ENCODE data around the gene PFN3.
"Not testable (repeated sequence)": the region's sequence is repeated elsewhere in the genome, so short reads cannot be mapped to it uniquely, and the experiment has no call there.

GRCh38 chr5:177360740-177361139 lies 39.7 kb downstream of the PFN3 start:
- TF ChIP-seq CREB1 (CRISPR knock-in tag; IDR thresholded peaks at IDR 0.05; ENCODE audit: low read depth); CTCF (conservative IDR thresholded peaks at IDR 0.05; ENCODE audit: low read depth in 2 of 2); POLR2AphosphoS5 (IDR thresholded peaks at IDR 0.05; ENCODE audit: low read depth); NANOG (IDR thresholded peaks at IDR 0.05; ENCODE audit: borderline replicate concordance); EZH2 (IDR thresholded peaks at IDR 0.05; ENCODE audit: low read depth, unreplicated experiment); EZH2phosphoT487 (IDR thresholded peaks at IDR 0.05; ENCODE audit: unreplicated experiment); STAT1 (IDR thresholded peaks at IDR 0.05; ENCODE audit: unreplicated experiment): not testable (repeated sequence)
- TF ChIP-seq, protein P1, sequence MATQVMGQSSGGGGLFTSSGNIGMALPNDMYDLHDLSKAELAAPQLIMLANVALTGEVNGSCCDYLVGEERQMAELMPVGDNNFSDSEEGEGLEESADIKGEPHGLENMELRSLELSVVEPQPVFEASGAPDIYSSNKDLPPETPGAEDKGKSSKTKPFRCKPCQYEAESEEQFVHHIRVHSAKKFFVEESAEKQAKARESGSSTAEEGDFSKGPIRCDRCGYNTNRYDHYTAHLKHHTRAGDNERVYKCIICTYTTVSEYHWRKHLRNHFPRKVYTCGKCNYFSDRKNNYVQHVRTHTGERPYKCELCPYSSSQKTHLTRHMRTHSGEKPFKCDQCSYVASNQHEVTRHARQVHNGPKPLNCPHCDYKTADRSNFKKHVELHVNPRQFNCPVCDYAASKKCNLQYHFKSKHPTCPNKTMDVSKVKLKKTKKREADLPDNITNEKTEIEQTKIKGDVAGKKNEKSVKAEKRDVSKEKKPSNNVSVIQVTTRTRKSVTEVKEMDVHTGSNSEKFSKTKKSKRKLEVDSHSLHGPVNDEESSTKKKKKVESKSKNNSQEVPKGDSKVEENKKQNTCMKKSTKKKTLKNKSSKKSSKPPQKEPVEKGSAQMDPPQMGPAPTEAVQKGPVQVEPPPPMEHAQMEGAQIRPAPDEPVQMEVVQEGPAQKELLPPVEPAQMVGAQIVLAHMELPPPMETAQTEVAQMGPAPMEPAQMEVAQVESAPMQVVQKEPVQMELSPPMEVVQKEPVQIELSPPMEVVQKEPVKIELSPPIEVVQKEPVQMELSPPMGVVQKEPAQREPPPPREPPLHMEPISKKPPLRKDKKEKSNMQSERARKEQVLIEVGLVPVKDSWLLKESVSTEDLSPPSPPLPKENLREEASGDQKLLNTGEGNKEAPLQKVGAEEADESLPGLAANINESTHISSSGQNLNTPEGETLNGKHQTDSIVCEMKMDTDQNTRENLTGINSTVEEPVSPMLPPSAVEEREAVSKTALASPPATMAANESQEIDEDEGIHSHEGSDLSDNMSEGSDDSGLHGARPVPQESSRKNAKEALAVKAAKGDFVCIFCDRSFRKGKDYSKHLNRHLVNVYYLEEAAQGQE (IDR thresholded peaks at IDR 0.05; ENCODE audit: unreplicated experiment): not testable (repeated sequence)

All from GM23338 (cell line).